ENCODE results near the gene PTBP1. TPM values are rescaled to one million over a fixed set of nuclear protein-coding genes. Genes with fewer than 3 reads are reported as not detected.
A peak's percentile ranks its signal among the peaks of the same experiment; 100 is the strongest.

Gene PTBP1
- total and polyA plus RNA-seq, 9 of the 15 experiments (the other 6 are each of a cell fraction or from before 2014, with no cell fraction given): 14.0 to 759 (median 234) TPM

GRCh38 chr19:800360-801029 lies 3.2 kb downstream of the PTBP1 start (continued):
- TF ChIP-seq MLLT1 (IDR thresholded peaks at IDR 0.05): no peak
- TF ChIP-seq ZFP1 (CRISPR knock-in tag; IDR thresholded peaks at IDR 0.05): no peak
- TF ChIP-seq VEZF1 (CRISPR knock-in tag; IDR thresholded peaks at IDR 0.05): 0 out of 2 replicates have a peak, but pooled peaks have one; percentile 15
- TF ChIP-seq GATA2 (CRISPR knock-in tag; IDR thresholded peaks at IDR 0.05): peak; percentile 58
- peak; percentile 65 for TF ChIP-seq POLR2G (IDR thresholded peaks at IDR 0.05; ENCODE audit: low read depth, low read length)
- no peak for TF ChIP-seq FOXO4 (CRISPR knock-in tag; IDR thresholded peaks at IDR 0.05)
- peak; percentile 48 for TF ChIP-seq RBFOX2 (IDR thresholded peaks at IDR 0.05; ENCODE audit: low read depth, low read length)
- TF ChIP-seq PCBP2 (IDR thresholded peaks at IDR 0.05; ENCODE audit: low read depth, low read length, poor library complexity, severe bottlenecking): no peak

Measured in K562 (cell line).